ENCODE results near the gene TMEM40. TPM values are rescaled to one million over a fixed set of nuclear protein-coding genes. Genes with fewer than 3 reads are reported as not detected.

The TMEM40 gene
- total RNA-seq: not detected

- no peak for ATAC-seq (ENCODE audit: insufficient number of reproducible peaks, low FRiP score, low read depth)
- H3K4me3 ChIP-seq: peak within 1 kb of the TSS; percentile 45
- no peak for DNase-seq (ENCODE audit: low spot score)
These were observed at the start of gene TMEM40 for GRCh38 chr3:12759097-12759679. Gene TMEM40, minus strand, starts transcription at chr3:12759259. Its CDS starts 9,427 bp downstream, at chr3:12749832.

GRCh38 chr3:12808587-12808986, 49.5 kb upstream of the TMEM40 start:
- Histone ChIP-seq H3K4me1 (ENCODE audit: control insufficient read depth in 1 of 2, low read depth in 2 of 2) (peaks cover 0 to 16% of the 10 kb centered on the region in 2 donors), H3K9me3 (no peaks in the 10 kb centered on the region), H3K36me3 (peaks cover 28% of the 10 kb centered on the region), H3K27ac (no peak overlapping the region), H3K27me3 (replicated peaks; ENCODE audit: insufficient read depth) (no peaks in the 10 kb centered on the region), H3K4me3 (no peak overlapping the region)
- DNase-seq (ENCODE audit: low spot score) (no peak), ATAC-seq (ENCODE audit: insufficient number of reproducible peaks, low FRiP score, low read depth) (no peak)
- no peak for TF ChIP-seq CTCF (IDR thresholded peaks at IDR 0.05)

More at GRCh38 chr3:12759097-12759679, at the start of gene TMEM40:
- no peaks in the 10 kb centered on the region for H3K27me3 ChIP-seq (replicated peaks; ENCODE audit: insufficient read depth)
- peaks cover 8 to 9% of the 10 kb centered on the region in 2 donors for H3K4me1 ChIP-seq (ENCODE audit: control insufficient read depth in 1 of 2, low read depth in 2 of 2)
- TF ChIP-seq CTCF (IDR thresholded peaks at IDR 0.05): no peak
- H3K36me3 ChIP-seq: no peaks in the 10 kb centered on the region
- H3K9me3 ChIP-seq: no peaks in the 10 kb centered on the region
- peak within 1 kb of the TSS; percentile 33 to 71 for H3K27ac ChIP-seq

GRCh38 chr3:12807601-12808359, 48.7 kb upstream of the TMEM40 start:
- peaks cover 0 to 16% of the 10 kb centered on the region in 2 donors for H3K4me1 ChIP-seq (ENCODE audit: control insufficient read depth in 1 of 2, low read depth in 2 of 2)
- no peaks in the 10 kb centered on the region for H3K9me3 ChIP-seq
- TF ChIP-seq CTCF (IDR thresholded peaks at IDR 0.05): no peak
- ATAC-seq (ENCODE audit: insufficient number of reproducible peaks, low FRiP score, low read depth) (no peak), DNase-seq (ENCODE audit: low spot score) (no peak)
- no peaks in the 10 kb centered on the region for H3K27me3 ChIP-seq (replicated peaks; ENCODE audit: insufficient read depth)
- H3K27ac ChIP-seq: no peak overlapping the region
- peaks cover 28% of the 10 kb centered on the region for H3K36me3 ChIP-seq
- no peak overlapping the region for H3K4me3 ChIP-seq

- H3K27ac ChIP-seq: no peak overlapping the region
These were observed 48.0 kb upstream of the TMEM40 start for GRCh38 chr3:12807066-12807465.

More at GRCh38 chr3:12807066-12807465, 48.0 kb upstream of the TMEM40 start:
- no peaks in the 10 kb centered on the region for H3K27me3 ChIP-seq (replicated peaks; ENCODE audit: insufficient read depth)
- ATAC-seq (ENCODE audit: insufficient number of reproducible peaks, low FRiP score, low read depth) (no peak), DNase-seq (ENCODE audit: low spot score) (no peak)
- H3K36me3 ChIP-seq: peaks cover 28% of the 10 kb centered on the region
- no peak for TF ChIP-seq CTCF (IDR thresholded peaks at IDR 0.05)
- no peak overlapping the region for H3K4me3 ChIP-seq
- peaks cover 0 to 16% of the 10 kb centered on the region in 2 donors for H3K4me1 ChIP-seq (ENCODE audit: control insufficient read depth in 1 of 2, low read depth in 2 of 2)
- H3K9me3 ChIP-seq: no peaks in the 10 kb centered on the region
